BE2C (cell line): Measurements from ENCODE around the gene IL6ST.
"Not testable (repeated sequence)": the region's sequence is repeated elsewhere in the genome, so short reads cannot be mapped to it uniquely, and the experiment has no call there.

Experiments
- DNase-seq: peaks from one replicate; pipeline ENCODE4 v3.0.0-alpha.2; 2020
- H3K27me3 ChIP-seq: fragments of 250-450 bp; sonication (Bioruptor Pico); 2 replicates; pipeline ENCODE4 v1.5.1; 2020; ENCODE audit warnings: mild to moderate bottlenecking
- H3K36me3 ChIP-seq: fragments of 250-450 bp; sonication (Bioruptor Pico); 2 replicates; pipeline ENCODE4 v1.5.1; 2020; ENCODE audit warnings: mild to moderate bottlenecking
- H3K4me1 ChIP-seq: fragments of 250-450 bp; sonication (Bioruptor Pico); 2 replicates; pipeline ENCODE4 v1.5.1; 2020
- H3K4me3 ChIP-seq: 2 replicates; pipeline ENCODE4 v1.5.1; 2011; ENCODE audit warnings: low read depth, low read length
- H3K9me3 ChIP-seq: fragments of 250-450 bp; sonication (Bioruptor Pico); 2 replicates; pipeline ENCODE4 v1.5.1; 2020
- CTCF ChIP-seq: IDR thresholded peaks from 2 replicates; pipeline ENCODE4 v1.5.1; 2012; ENCODE audit warnings: mild to moderate bottlenecking, low read depth, low read length

IL6ST gene

GRCh38 chr5:55989860-55990259 lies 4.9 kb downstream of the IL6ST start:
- H3K4me3 ChIP-seq, result no peak overlapping the region
- no peaks in the 10 kb centered on the region; the same call in 1 of the 2 replicates for H3K9me3 ChIP-seq
- H3K4me1 ChIP-seq, result no peaks in the 10 kb centered on the region
- H3K27me3 ChIP-seq, result no peaks in the 10 kb centered on the region
- peaks cover 10% of the 10 kb centered on the region for H3K36me3 ChIP-seq
- no peak for TF ChIP-seq CTCF
- no peak for DNase-seq

- H3K4me1 ChIP-seq, result no peaks in the 10 kb centered on the region
- H3K36me3 ChIP-seq, result peaks cover 10% of the 10 kb centered on the region
Measured at GRCh38 chr5:55988979-55989638, 5.7 kb downstream of the IL6ST start.

GRCh38 chr5:55988428-55988827 lies 6.3 kb downstream of the IL6ST start:
- H3K4me1 ChIP-seq, H3K9me3 ChIP-seq, H3K36me3 ChIP-seq, DNase-seq, H3K27me3 ChIP-seq, H3K4me3 ChIP-seq: not testable (repeated sequence)

More at GRCh38 chr5:55988979-55989638, 5.7 kb downstream of the IL6ST start:
- TF ChIP-seq CTCF, result no peak
- Histone ChIP-seq H3K4me3 (no peak overlapping the region), H3K27me3 (no peaks in the 10 kb centered on the region), H3K9me3 (no peaks in the 10 kb centered on the region; the same call in 1 of the 2 replicates)
- no peak for DNase-seq

- Histone ChIP-seq H3K27me3 (no peaks in the 10 kb centered on the region), H3K36me3 (peaks cover 10% of the 10 kb centered on the region), H3K4me1 (0 out of 2 replicates have a peak, but pooled peaks cover 3% of the 10 kb centered on the region), H3K4me3 (no peak overlapping the region), H3K9me3 (no peaks in the 10 kb centered on the region; the same call in 1 of the 2 replicates)
- no peak for TF ChIP-seq CTCF
- no peak for DNase-seq
Measured at GRCh38 chr5:55986931-55987330, 7.8 kb downstream of the IL6ST start.

- no peaks in the 10 kb centered on the region; the same call in 1 of the 2 replicates for H3K9me3 ChIP-seq
- 0 out of 2 replicates have a peak, but pooled peaks cover 3% of the 10 kb centered on the region for H3K4me1 ChIP-seq
- H3K27me3 ChIP-seq, result no peaks in the 10 kb centered on the region
- no peak for TF ChIP-seq CTCF
- peaks cover 20% of the 10 kb centered on the region for H3K36me3 ChIP-seq
- DNase-seq, result no peak
- H3K4me3 ChIP-seq, result no peak overlapping the region
Measured at GRCh38 chr5:55985181-55985580, 9.6 kb downstream of the IL6ST start.

- 0 out of 2 replicates have a peak, but pooled peaks cover 3% of the 10 kb centered on the region for H3K4me1 ChIP-seq
Measured at GRCh38 chr5:55983986-55984385, 10.8 kb downstream of the IL6ST start.

More at GRCh38 chr5:55983986-55984385, 10.8 kb downstream of the IL6ST start:
- no peak overlapping the region for H3K4me3 ChIP-seq
- H3K27me3 ChIP-seq, result no peaks in the 10 kb centered on the region
- H3K9me3 ChIP-seq, result no peaks in the 10 kb centered on the region; the same call in 1 of the 2 replicates
- no peak for DNase-seq
- no peak for TF ChIP-seq CTCF
- peaks cover 21% of the 10 kb centered on the region for H3K36me3 ChIP-seq
